ENCODE results near the gene PPP2R2C.

DNA sequence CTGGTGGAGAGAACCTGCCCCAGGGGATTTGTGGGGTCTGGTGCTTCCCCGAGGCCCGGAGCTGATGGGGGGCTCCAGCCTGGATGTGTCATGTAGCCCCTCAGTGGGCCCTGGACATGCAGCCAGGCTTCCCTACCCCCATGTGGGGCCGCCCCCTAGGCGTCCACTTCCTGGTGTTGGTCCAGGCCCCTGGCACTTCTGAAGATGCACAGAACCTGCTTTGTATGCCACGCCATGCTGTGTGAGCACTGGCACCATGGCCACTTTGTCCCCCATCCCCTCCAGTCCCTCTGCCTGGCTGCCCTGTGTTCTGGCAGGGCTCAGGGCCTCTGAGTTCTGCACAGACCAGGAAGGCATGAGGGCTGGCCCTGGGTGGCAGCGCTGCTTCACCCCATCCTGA lies 173.6 kb downstream of the PPP2R2C start:
- no peak for TF ChIP-seq CTCF (IDR thresholded peaks at IDR 0.05)
- TF ChIP-seq ZFX (IDR thresholded peaks at IDR 0.05; ENCODE audit: borderline replicate concordance), result no peak
